Astrocyte (in vitro differentiated cells and primary cell): ENCODE results near the gene ELP2.

ENCODE experiments used
- CTCF ChIP-seq: IDR thresholded peaks from 2 replicates; pipeline ENCODE4 v1.5.1; 2011; ENCODE audit warnings: low read depth, mild to moderate bottlenecking, inconsistent platforms, low read length, moderate library complexity; ENCODE audit not compliant: insufficient read depth
- EZH2 ChIP-seq: IDR thresholded peaks from 2 replicates; pipeline ENCODE4 v1.6.1; 2012; ENCODE audit warnings: mild to moderate bottlenecking, low read length, inconsistent platforms; ENCODE audit not compliant: insufficient read depth

- TF ChIP-seq CTCF = no peak
- TF ChIP-seq EZH2 = no peak
These were observed 46.5 kb downstream of the ELP2 start for GRCh38 chr18:36176177-36176584.
